ENCODE measurements around the gene ARHGAP44.
"Not testable (repeated sequence)": the region's sequence is repeated elsewhere in the genome, so short reads cannot be mapped to it uniquely, and the experiment has no call there.

The ARHGAP44 gene

GRCh38 chr17:12821376-12821940 lies 32.2 kb downstream of the ARHGAP44 start:
- DNase-seq: no peak

- no peak for DNase-seq
These were observed 37.1 kb downstream of the ARHGAP44 start for GRCh38 chr17:12826431-12826830.

GRCh38 chr17:12830777-12831247 lies 41.5 kb downstream of the ARHGAP44 start:
- no peak for DNase-seq

- DNase-seq: no peak
These were observed 42.5 kb downstream of the ARHGAP44 start for GRCh38 chr17:12831839-12832238.

GRCh38 chr17:12839042-12839441 lies 49.7 kb downstream of the ARHGAP44 start:
- no peak for DNase-seq

GRCh38 chr17:12842936-12843335 lies 53.6 kb downstream of the ARHGAP44 start:
- DNase-seq: no peak

- no peak for DNase-seq
These were observed 61.7 kb downstream of the ARHGAP44 start for GRCh38 chr17:12850996-12851395.

GRCh38 chr17:12851901-12852435 lies 62.7 kb downstream of the ARHGAP44 start:
- DNase-seq: no peak

- no peak for DNase-seq
These were observed 64.6 kb downstream of the ARHGAP44 start for GRCh38 chr17:12853921-12854320.

GRCh38 chr17:12856416-12856815 lies 67.1 kb downstream of the ARHGAP44 start:
- DNase-seq: no peak

- DNase-seq: no peak
These were observed 68.3 kb downstream of the ARHGAP44 start for GRCh38 chr17:12857592-12857991.

GRCh38 chr17:12859520-12859919 lies 70.2 kb downstream of the ARHGAP44 start:
- no peak for DNase-seq

- DNase-seq: no peak
These were observed 76.5 kb downstream of the ARHGAP44 start for GRCh38 chr17:12865769-12866168.

GRCh38 chr17:12866244-12866643 lies 76.9 kb downstream of the ARHGAP44 start:
- DNase-seq: no peak

GRCh38 chr17:12867726-12868125 lies 78.4 kb downstream of the ARHGAP44 start:
- DNase-seq: no peak

GRCh38 chr17:12873415-12874125 lies 84.3 kb downstream of the ARHGAP44 start:
- DNase-seq: not testable (repeated sequence)

- DNase-seq: no peak
These were observed 88.8 kb downstream of the ARHGAP44 start for GRCh38 chr17:12877953-12878669.

- not testable (repeated sequence) for DNase-seq
These were observed 89.8 kb downstream of the ARHGAP44 start for GRCh38 chr17:12879096-12879495.

GRCh38 chr17:12883472-12883871 lies 94.2 kb downstream of the ARHGAP44 start:
- DNase-seq: no peak

GRCh38 chr17:12887088-12887487 lies 97.8 kb downstream of the ARHGAP44 start:
- DNase-seq: no peak

GRCh38 chr17:12896180-12896785 lies 107.0 kb downstream of the ARHGAP44 start:
- DNase-seq: no peak

- no peak for DNase-seq
These were observed 108.8 kb downstream of the ARHGAP44 start for GRCh38 chr17:12898110-12898509.

GRCh38 chr17:12899604-12900003 lies 110.3 kb downstream of the ARHGAP44 start:
- DNase-seq: no peak

Measured in GOT3 (cell line).